H1 (cell line): ENCODE results near the gene MTCH2.

Experiments
- CEBPB ChIP-seq: IDR thresholded peaks from 2 replicates; pipeline ENCODE4 v1.6.1; 2012; ENCODE audit warnings: low read depth, low read length
- TAF1 ChIP-seq: IDR thresholded peaks from 2 replicates; pipeline ENCODE4 v1.6.1; 2011; ENCODE audit warnings: mild to moderate bottlenecking, low read depth, low read length

- TF ChIP-seq CEBPB (no peak), TAF1 (no peak)
These were observed 46.6 kb upstream of the MTCH2 start for GRCh38 chr11:47688991-47689390.
